Stimulated activated CD8-positive, alpha-beta memory T cell treated with anti-CD3 and anti-CD28 coated beads, Interleukin-12 subunit alpha, Interleukin-12 subunit beta, amount 100 ng/mL, for 24 hours (primary cell): ENCODE data around the gene TRAPPC2L.

ENCODE experiments used
- DNase-seq: peaks from one replicate; pipeline ENCODE4 v3.0.0-alpha.2; 2020; ENCODE audit errors: extremely low read depth

TRAPPC2L gene

DNA sequence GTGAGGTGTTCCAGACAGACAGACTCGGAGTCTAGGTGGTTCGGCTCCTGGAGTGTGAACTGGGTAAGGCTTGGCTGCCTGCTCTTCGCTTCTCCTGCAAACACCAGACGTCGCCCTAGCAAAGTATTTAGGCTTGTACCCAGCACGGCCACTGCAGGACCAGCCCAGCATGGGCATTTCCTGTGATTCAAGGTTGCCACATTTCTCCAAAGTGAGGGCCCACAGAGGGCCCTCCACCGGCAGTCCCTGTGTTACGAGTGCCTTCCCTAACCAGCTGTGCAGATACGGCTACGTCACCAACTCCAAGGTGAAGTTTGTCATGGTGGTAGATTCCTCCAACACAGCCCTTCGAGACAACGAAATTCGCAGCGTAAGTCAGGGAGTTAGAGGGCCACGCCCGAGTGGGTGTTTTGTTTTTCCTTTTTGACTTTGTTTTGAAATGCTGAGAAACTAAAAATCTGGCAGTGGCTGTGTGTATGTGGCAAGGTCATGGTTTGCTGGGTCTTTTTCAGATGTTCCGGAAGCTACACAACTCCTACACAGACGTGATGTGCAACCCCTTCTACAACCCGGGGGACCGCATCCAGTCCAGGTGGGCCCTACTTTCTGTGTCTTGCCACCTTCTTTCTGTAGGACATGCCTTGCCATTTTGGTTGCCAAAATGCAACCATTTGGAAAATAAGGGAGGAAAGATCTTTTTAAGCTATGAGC lies 2.6 kb downstream of the TRAPPC2L start:
- no peak for DNase-seq

DNA sequence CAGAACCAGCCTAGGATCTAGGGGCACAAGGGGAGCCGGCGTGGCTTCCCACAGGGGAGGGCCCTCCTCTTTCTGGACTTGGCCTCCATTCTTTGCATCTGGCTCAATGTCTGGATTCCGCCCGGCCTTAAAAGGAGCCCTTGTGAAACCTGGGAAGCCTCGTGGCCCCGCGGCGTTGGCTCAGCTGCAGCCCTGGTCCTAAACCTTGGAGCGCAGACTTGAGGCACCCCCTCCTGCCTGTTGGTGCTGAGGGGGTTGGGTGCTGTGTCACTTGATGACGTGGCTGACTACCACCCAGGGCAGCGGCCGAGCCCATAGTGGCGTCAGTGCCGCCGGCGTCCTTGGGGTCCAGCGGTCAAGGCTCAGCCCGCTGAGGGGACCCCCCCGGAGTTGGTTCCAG lies 4.4 kb downstream of the TRAPPC2L start:
- no peak for DNase-seq

DNA sequence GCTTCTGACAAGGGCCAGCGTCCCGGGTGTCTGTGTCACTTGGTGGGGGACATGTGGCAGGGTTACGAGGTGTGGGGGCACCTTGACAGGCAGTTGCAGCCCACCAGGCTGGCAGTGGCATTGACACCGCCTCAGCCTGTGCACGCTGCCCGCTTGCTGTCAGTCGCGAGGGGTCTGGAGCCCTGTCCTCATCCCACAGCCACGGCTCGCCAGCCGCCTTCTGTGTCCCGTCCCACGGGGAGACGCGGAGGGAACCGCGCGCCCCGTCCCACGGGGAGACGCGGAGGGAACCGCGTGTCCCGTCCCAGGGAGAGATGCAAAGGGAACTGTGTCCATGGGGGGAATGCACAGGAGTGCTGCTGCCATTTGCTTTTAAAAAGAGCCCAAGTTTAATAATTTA lies 6.0 kb downstream of the TRAPPC2L start:
- no peak for DNase-seq

DNA sequence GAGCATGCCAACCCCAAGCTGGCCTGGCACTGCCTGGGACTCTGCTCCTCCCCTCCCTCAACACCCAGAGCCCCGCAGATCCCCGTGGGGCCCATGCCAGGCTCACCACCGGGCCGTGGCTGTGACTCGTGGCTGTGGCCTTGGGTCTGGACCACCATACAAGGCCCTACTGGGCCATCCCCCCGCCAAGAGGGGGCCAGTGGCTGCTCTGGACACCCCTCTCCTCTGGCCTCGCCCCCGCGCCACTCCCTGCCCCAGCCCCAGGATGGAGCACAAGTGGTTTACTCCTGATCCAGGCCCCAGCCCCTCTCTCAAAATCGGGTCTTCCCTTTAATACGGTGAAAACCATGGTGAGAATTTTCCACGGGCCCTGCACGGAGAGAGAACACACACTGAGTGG lies 6.5 kb downstream of the TRAPPC2L start:
- no peak for DNase-seq

DNA sequence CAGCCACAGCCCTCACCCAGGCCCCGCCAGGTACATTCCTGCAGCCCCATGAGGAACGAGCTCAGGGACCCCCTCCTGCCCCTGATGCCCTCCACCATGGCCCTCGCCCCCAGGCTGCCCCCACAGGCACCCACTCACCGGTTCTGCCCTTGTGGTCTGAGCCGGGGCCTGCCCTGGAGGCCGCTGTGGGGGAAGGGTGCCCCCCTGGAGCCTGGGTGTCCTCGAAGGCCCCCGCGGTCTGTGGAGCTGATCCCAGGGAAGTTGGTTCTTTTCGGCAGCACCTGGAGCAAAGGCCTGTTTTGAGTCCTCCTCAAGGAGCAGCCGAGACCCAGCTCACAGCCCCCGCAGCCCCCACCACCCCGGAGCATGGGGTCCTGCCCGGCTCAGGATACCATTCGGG lies 7.2 kb downstream of the TRAPPC2L start:
- no peak for DNase-seq

DNA sequence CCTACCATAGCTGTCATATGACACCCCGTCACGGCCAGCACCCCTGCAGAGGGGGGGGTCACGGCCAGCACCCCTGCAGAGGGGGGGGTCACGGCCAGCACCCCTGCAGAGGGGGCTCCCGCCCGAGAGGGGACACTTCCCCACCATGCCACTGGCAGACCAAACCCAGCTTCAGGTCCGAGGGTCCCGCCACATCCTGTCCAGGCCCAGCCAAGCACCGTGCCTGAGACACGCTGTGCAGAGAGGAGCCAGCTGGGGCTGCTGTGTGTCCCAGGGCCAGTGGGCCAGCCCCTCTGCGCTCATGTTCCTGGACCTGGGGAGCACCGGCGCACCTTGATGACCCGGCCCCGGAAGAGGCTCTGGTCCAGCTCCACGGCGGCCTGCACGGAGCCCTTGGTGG lies 7.6 kb downstream of the TRAPPC2L start:
- DNase-seq = no peak

DNA sequence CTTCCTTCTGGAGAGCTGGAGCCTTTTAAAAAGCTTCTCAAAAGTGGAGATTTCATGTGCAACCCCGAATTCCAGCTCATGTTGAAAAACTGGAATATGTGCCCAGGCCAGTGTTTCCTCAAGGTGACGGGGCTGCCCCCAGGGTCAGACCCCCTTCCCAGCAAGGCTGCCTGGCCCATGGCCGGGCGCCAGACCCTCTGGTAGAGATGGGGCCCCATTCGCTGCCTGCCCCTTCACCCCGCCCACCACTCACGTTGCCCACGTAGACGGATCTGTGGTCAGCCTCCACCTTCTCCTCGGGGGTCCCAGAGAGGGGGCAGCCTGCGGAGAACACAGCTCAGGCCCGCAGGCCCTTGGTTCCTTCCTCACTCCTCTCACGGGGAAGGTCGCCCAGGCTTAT lies 8.4 kb downstream of the TRAPPC2L start:
- no peak for DNase-seq

DNA sequence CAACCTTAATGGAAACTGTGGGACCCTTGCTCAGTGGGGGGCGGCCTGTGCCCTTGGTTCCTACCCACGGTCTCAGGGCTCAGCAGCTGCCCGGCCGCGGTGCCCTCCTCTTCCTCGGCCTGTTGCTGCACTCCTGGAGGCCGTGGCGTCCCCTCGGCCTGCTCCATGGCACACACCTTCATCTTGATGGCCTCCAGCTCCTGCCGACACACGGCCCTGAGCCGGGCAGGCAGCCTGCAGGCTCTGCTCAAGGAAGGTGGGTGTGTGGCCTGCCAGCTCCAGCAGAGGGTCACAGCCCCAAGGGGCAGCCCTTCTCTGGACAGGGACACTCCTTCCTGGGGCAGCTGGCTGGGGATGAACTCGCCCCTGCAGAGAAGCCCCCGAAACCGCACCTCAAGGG lies 8.8 kb downstream of the TRAPPC2L start:
- no peak for DNase-seq

DNA sequence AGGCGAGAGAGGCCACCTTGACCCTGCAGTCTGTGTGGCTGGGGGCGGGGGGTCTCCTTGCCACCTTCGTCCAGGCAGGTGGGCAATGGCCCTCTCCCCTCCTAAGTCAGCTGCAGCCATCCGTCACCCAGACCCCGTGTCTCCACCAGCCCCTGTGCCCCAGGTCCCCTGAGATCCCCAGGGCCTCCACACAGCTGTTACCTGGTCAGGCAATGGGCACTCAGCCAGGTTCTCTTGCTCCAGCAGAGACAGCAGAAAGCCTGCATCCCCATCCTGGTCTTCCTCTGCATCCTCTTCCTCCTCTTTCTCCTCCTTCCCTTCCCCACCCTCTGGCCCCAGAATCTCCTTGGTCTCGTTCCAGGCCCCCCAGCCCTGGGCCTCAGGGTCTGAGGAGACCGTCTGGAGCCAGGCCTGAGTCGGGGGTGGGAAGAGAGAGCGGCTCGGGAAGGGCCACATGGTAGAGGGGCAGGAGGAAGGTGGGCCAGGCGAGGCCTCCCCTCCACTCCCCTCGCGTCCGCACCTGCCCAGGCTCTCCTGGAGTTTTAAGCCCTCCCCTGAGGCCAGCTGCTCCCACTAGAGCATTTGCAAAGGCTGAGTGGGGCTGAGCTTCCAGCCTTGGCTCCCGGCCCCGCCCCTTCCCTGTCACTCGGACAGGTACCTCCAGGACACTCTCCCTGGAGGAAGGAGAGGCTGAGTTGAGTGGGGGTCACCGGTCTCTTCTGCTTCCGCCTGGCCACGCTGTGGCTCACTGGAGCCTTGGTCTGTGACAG lies 9.4 kb downstream of the TRAPPC2L start, which contains the start of gene PABPN1L:
PABPN1L (minus strand) TSS at position 510 of the 770 bp plus-strand sequence; CDS start at position 456, 54 bp downstream.
- no peak for DNase-seq

DNA sequence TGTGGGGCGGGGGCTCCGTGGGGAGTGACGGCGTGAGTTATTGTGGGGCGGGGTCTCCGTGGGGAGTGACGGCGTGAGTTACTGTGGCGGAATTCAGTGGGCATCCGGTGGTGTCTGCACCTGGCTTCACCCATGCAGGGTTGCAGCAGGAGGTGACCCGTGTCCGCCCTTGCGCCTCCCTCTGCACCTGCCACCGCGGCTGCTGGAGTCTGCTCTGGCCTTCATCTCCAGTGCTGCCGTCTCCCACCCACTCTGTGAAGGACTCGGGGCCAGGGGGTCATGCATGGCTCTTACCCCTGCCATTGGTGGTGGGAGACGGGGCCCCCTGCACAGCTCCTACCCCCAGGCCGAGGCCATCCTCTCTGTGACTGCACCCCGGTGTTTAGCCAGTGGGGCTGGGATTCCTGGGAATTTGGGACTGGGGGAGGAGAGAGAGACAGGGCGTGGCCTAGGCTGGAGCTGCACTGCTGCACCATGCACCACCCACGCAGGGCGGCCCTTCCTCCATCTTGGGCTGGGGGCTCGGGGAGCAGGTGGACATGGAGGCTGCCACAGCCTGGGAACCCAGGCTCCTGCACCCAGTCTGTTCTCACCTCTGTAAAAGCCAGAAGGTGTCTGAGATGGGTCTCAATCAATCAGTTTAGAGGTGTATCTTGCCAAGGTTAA lies 10.8 kb downstream of the TRAPPC2L start:
- DNase-seq = no peak

DNA sequence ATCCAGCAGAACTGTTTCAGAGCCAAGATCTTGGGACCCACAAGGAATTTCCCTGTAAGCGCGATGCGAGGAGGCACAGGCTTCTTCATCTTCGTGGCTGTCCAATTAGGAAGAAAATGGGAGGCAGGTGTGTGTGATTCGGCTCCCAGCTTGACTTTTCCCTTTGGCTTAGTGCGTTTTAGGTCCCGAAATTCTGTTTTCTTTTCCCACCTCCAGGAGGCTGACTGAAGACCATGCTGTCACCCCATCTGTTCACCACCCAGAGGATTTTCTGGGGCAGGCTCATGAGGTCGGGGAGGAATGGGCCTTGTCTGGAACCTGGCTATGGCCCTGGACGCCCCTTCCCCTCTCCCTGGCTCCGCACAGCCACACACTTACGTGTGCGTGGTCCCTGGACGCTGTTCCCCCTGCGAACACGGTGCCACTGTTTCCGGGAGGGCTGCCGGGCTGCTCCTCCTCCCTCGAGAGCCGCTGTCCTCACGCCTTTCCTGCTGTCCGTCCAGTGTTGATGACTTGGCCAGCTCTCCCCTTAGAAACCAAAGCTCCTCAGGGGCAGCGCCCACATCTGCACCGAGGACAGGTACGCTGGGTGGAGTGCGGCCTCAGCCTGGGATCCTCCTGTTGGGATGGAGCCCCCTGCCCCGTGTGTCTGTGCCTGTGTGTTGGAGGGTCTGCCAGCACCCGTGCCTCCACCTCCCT lies 12.2 kb downstream of the TRAPPC2L start:
- DNase-seq = no peak

DNA sequence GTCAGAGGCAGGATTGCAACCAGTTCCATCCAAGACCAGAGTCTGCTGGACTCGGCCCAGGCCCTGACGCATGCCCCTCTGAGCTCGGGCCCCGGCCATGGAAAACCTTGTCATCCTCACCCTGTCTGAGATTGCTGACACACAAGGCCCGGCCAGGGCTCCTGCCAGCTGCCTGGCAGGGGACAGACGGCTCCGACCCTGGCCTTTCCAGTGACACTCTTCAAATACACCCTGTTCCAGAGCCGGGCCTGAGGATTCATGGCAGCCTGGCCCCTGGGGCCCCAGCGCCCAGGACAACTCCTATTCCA lies 12.7 kb downstream of the TRAPPC2L start:
- no peak for DNase-seq

DNA sequence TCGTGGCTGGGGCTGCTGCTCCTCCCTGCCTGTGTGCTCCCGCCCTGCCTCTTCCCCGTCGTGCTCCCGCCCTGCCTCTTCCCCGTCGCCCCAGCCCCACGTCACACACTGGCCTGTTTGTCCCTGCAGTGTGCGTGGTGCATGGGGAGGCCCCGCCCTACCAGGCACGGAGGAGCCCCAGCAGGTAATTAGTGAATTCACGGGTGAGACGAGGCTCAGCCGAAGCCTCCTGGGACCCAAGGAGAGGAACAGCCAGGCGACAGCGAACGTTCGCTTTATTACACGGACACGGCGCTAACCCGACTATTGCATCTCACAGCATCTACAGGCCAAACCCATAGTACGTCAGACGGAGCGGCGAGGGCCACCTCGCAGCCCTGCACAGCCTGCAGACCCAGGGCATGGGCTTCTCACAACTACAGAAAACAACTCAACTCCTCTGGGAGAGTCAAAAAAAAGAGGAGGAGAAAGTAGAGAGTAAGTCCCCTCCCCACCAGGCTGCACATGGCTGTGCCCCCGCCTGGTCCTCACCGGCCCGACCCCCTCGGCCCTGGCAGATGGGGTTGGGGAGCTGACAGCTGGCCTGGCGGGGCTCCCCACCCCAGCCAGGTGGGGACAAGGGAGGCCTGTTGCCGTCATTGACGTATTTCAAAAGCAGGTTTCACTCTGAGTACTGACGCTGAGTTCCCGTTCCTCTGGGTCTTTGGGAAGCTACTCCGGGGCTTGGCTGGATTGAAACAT lies 13.9 kb downstream of the TRAPPC2L start:
- DNase-seq = no peak

DNA sequence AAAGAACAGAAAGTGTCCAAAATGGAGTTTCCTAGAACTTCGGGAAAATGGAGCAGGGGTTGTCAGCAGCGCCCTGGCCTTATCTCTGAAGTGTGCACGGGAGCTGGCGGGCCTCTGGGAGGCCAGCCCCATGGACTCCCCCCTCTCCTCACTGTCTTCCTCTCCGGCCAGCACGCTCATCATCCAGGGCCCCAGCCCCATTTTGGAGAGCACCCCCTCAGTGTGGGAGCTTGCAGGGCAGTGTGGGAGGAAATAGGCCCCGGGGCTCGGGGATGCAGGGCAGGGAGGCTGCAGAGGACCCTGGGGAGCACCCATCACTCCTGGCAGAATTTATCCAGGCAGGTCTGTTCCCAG lies 14.4 kb downstream of the TRAPPC2L start:
- DNase-seq = no peak

DNA sequence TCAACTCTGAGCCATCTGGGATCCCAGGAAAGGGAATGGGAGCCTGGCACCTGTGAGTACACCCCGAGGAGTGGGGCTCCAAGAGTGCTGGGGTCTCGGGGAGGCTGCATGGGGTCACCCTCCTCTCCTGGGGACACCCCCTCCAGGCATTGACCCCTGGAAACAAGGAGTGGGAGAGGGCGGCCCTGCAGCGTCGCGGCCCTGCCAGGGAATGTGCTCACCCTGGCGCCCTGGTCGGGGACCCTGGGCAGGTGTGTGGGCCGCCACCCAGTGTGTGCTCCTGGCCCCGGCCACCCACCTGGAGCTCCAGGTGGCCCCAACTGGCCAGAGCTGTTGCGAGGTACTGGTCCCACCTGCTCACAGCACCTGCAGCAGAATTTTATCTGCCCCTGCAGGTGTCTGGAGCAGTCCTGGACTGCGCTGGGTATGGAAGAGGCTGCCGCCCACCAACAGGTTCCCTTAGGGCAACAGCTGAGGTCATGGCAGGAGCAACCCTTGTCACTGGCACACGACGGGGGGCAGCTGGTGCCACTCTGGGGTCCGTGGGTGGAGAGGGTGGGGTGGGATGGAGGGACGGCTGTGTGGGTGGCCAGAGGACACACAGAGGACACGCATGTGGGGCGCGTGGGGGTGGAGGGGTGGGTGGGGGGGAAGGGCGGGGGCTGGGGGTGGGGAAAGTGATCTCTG lies 14.9 kb downstream of the TRAPPC2L start:
- DNase-seq = no peak

DNA sequence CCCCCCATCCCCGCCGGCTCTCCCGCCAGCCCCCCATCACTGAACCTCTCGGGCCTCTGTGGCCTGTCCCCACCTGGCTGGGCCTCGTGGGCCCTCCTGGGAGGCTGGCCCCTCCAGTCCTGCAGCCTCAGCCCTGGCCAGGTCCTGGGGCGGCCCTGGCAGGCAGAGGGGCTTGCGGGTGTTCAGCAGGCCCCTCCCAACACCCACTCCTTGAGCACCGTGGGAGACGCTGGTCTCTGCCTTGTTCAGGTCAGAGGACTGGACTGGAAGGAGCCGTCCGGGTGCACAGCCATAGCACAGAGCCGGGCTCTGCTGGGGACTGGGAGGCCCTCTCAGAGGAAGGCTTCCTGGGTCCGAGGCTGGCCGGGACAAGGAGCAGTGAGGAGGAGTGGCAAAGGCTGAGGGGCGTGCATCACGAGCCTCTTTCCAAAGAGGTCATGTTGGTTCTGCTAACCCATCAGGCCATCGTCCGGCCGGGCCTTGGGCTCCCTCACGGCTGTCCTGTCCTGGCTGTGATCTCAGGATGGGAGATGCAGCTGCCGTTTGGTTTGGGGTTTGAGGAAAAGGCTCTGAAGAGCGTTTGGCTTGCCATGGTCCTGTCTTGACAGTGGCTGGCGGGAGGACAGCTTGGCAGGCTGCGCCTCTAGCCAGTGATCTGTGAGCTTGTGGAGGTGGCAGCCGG lies 15.9 kb downstream of the TRAPPC2L start:
- no peak for DNase-seq

DNA sequence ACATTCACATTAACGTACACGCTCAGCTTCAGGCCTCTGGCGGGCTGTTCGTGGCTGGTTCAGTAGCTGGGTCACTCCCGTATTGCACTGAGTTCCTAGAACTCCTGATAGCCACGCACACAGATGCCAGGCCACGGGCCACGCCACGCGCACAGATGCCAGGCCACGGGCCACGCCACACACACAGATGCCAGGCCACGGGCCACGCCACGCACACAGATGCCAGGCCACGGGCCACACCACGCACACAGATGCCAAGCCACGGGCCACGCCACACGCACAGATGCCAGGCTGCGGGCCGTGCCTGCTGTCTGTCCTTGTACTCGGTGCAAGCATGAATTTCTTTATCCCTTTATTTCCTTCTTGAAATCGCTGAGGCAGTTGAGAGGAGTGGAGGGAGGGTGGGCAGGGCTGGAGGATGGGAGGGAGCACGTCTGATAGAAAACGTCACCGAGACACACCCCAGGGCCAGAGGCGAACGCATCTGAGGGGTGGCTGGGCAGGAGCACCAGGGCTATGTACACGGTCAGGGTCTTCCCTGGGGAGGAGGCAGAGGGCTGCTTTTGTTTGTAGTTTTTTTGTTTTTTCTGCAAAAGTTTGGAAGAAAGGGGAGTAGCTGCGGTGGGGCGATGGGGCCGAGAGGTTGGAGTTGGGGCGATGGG lies 18.1 kb downstream of the TRAPPC2L start:
- no peak for DNase-seq

DNA sequence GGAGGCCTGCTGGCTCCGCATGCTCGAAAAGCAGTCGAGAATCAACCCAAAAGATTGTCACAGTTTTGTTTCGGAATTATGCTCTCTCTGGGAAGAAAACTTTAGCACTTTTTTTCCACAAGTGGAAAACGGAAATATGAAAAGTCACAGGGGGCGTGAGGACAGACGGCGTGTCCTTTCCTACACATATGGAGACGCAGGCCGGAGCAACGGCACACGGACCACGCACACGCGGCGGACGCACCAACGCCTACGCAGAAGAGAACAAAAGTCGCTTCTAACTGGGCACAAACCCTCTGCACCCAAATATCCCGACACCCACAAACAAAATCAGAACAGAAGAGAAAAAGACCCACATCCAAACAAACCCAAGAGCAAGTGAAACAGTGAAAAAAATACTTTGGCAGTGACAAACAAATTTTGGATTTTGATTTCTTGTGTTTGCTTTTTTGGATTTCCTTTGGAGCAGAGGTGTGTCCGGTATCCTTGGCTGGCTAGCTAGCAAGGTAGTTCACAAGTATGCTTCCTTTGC lies 18.8 kb downstream of the TRAPPC2L start:
- no peak for DNase-seq

DNA sequence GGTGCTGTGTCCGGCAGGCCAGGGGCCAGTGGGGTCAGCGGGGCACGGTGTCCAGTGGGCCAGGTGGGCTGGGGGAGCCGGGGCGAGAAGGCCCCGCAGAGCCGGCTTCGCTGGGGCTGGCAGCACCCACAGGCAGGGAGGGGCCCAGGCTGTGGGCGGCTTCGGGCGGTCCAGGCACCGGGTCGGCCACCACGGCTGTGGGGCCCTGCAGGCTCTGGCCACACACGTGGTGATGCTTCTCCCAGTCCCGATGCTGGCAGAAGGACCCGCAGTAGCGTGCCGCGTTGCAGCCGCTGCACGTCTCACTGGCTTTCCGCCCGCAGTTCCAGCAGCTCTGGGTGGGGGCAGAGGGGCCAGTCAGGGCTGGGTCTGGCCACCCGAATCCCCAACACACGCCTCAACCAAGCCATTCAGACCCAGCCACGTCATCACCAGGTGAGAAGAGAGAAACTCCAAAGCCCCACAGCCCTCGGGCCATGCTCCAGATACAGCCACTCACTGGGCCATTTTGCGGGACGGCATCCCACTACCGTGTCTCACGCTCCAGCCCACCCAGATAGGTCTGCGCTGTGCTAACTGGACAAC lies 20.1 kb downstream of the TRAPPC2L start:
- no peak for DNase-seq
